ENCODE measurements around the gene S100A7A. TPM values are rescaled to one million over a fixed set of nuclear protein-coding genes. Genes with fewer than 3 reads are reported as not detected.
A peak's percentile ranks its signal among the peaks of the same experiment; 100 is the strongest.

Gene S100A7A
- total and polyA plus RNA-seq, 10 of the 15 experiments (the other 5 are each of a cell fraction or from before 2014, with no cell fraction given) = not detected

DNA sequence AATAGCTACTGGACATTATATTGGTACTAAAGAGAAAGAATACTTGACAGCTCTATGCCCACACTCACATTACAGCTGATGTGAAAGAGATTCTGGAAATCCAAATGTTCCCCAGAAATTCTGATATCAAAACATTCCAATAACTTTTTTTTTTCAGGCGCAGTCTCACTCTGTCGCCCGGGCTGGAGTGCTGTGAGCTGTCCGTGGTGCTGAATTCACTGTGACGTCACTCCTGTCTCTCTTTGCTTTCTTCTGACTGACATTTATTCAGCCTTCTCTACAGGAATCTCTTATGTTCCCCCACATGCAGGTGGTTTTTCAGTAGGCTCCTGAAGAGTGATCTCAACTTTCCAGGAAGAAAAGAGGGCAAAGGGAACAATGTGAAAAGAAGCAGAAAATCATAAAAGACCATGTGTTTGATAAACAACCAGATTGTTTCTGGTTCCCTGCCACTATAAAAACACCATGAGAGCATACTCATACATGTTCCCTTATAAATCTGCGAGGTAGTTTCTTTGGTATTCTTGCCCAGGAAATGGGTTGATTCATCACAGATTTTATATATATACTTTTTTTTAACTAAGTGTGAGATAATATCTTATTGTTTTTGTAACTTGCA lies 6.2 kb downstream of the S100A7A start (continued):
- TF ChIP-seq SREBF1 (IDR thresholded peaks at IDR 0.05; ENCODE audit: low read length) (no peak), SIN3A (IDR thresholded peaks at IDR 0.05; ENCODE audit: low read depth, low read length) (no peak), POLR2AphosphoS2 (IDR thresholded peaks at IDR 0.05; ENCODE audit: low read depth, low read length) (no peak), EP300 (IDR thresholded peaks at IDR 0.05; ENCODE audit: borderline replicate concordance in 1 of 2, control insufficient read depth in 1 of 2, low read depth in 2 of 2, low read length in 2 of 2) (no peak), CEBPB (IDR thresholded peaks at IDR 0.05; ENCODE audit: borderline replicate concordance in 1 of 2, low read depth in 2 of 2, low read length in 2 of 2) (no peak), SP1 (IDR thresholded peaks at IDR 0.05; ENCODE audit: low read depth, low read length) (no peak), NBN (IDR thresholded peaks at IDR 0.05) (peak; percentile 82), PAX5 (IDR thresholded peaks at IDR 0.05; ENCODE audit: borderline replicate concordance, low read depth, low read length) (no peak), FOXK2 (IDR thresholded peaks at IDR 0.05) (no peak), NFYB (IDR thresholded peaks at IDR 0.05; ENCODE audit: insufficient read depth, low read depth, low read length) (no peak)
- TF ChIP-seq, protein P1, sequence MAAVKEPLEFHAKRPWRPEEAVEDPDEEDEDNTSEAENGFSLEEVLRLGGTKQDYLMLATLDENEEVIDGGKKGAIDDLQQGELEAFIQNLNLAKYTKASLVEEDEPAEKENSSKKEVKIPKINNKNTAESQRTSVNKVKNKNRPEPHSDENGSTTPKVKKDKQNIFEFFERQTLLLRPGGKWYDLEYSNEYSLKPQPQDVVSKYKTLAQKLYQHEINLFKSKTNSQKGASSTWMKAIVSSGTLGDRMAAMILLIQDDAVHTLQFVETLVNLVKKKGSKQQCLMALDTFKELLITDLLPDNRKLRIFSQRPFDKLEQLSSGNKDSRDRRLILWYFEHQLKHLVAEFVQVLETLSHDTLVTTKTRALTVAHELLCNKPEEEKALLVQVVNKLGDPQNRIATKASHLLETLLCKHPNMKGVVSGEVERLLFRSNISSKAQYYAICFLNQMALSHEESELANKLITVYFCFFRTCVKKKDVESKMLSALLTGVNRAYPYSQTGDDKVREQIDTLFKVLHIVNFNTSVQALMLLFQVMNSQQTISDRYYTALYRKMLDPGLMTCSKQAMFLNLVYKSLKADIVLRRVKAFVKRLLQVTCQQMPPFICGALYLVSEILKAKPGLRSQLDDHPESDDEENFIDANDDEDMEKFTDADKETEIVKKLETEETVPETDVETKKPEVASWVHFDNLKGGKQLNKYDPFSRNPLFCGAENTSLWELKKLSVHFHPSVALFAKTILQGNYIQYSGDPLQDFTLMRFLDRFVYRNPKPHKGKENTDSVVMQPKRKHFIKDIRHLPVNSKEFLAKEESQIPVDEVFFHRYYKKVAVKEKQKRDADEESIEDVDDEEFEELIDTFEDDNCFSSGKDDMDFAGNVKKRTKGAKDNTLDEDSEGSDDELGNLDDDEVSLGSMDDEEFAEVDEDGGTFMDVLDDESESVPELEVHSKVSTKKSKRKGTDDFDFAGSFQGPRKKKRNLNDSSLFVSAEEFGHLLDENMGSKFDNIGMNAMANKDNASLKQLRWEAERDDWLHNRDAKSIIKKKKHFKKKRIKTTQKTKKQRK (IDR thresholded peaks at IDR 0.05; ENCODE audit: low read depth, low read length) = no peak
- TF ChIP-seq, protein P2, sequence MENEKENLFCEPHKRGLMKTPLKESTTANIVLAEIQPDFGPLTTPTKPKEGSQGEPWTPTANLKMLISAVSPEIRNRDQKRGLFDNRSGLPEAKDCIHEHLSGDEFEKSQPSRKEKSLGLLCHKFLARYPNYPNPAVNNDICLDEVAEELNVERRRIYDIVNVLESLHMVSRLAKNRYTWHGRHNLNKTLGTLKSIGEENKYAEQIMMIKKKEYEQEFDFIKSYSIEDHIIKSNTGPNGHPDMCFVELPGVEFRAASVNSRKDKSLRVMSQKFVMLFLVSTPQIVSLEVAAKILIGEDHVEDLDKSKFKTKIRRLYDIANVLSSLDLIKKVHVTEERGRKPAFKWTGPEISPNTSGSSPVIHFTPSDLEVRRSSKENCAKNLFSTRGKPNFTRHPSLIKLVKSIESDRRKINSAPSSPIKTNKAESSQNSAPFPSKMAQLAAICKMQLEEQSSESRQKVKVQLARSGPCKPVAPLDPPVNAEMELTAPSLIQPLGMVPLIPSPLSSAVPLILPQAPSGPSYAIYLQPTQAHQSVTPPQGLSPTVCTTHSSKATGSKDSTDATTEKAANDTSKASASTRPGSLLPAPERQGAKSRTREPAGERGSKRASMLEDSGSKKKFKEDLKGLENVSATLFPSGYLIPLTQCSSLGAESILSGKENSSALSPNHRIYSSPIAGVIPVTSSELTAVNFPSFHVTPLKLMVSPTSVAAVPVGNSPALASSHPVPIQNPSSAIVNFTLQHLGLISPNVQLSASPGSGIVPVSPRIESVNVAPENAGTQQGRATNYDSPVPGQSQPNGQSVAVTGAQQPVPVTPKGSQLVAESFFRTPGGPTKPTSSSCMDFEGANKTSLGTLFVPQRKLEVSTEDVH (IDR thresholded peaks at IDR 0.05; ENCODE audit: low read depth, partially characterized antibody) = no peak
- TF ChIP-seq, protein P3, sequence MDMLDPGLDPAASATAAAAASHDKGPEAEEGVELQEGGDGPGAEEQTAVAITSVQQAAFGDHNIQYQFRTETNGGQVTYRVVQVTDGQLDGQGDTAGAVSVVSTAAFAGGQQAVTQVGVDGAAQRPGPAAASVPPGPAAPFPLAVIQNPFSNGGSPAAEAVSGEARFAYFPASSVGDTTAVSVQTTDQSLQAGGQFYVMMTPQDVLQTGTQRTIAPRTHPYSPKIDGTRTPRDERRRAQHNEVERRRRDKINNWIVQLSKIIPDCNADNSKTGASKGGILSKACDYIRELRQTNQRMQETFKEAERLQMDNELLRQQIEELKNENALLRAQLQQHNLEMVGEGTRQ (IDR thresholded peaks at IDR 0.05; ENCODE audit: borderline replicate concordance, low read depth, low read length) = no peak
- TF ChIP-seq, protein P4, sequence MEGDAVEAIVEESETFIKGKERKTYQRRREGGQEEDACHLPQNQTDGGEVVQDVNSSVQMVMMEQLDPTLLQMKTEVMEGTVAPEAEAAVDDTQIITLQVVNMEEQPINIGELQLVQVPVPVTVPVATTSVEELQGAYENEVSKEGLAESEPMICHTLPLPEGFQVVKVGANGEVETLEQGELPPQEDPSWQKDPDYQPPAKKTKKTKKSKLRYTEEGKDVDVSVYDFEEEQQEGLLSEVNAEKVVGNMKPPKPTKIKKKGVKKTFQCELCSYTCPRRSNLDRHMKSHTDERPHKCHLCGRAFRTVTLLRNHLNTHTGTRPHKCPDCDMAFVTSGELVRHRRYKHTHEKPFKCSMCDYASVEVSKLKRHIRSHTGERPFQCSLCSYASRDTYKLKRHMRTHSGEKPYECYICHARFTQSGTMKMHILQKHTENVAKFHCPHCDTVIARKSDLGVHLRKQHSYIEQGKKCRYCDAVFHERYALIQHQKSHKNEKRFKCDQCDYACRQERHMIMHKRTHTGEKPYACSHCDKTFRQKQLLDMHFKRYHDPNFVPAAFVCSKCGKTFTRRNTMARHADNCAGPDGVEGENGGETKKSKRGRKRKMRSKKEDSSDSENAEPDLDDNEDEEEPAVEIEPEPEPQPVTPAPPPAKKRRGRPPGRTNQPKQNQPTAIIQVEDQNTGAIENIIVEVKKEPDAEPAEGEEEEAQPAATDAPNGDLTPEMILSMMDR (IDR thresholded peaks at IDR 0.05 in 2 of 3, conservative IDR thresholded peaks at IDR 0.05 in 1 of 3; ENCODE audit: control insufficient read depth in 2 of 3, extremely low read depth in 1 of 3, insufficient read depth in 1 of 3, low read depth in 3 of 3, low read length in 3 of 3) = no peak
- TF ChIP-seq, protein P5, sequence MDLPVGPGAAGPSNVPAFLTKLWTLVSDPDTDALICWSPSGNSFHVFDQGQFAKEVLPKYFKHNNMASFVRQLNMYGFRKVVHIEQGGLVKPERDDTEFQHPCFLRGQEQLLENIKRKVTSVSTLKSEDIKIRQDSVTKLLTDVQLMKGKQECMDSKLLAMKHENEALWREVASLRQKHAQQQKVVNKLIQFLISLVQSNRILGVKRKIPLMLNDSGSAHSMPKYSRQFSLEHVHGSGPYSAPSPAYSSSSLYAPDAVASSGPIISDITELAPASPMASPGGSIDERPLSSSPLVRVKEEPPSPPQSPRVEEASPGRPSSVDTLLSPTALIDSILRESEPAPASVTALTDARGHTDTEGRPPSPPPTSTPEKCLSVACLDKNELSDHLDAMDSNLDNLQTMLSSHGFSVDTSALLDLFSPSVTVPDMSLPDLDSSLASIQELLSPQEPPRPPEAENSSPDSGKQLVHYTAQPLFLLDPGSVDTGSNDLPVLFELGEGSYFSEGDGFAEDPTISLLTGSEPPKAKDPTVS (IDR thresholded peaks at IDR 0.05; ENCODE audit: low read depth, low read length) = no peak
- TF ChIP-seq, protein P6, sequence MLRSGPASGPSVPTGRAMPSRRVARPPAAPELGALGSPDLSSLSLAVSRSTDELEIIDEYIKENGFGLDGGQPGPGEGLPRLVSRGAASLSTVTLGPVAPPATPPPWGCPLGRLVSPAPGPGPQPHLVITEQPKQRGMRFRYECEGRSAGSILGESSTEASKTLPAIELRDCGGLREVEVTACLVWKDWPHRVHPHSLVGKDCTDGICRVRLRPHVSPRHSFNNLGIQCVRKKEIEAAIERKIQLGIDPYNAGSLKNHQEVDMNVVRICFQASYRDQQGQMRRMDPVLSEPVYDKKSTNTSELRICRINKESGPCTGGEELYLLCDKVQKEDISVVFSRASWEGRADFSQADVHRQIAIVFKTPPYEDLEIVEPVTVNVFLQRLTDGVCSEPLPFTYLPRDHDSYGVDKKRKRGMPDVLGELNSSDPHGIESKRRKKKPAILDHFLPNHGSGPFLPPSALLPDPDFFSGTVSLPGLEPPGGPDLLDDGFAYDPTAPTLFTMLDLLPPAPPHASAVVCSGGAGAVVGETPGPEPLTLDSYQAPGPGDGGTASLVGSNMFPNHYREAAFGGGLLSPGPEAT (IDR thresholded peaks at IDR 0.05; ENCODE audit: low read depth) = no peak

Measured in GM12878 (cell line).